GOT3 (cell line): ENCODE data around the gene NINL.
A peak's percentile ranks its signal among the peaks of the same experiment; 100 is the strongest.

ENCODE experiments used
- DNase-seq: peaks from one replicate; lab custom pipeline; 2025; ENCODE audit warnings: mixed read lengths; lab: John Stamatoyannopoulos, UW

Gene NINL

DNA sequence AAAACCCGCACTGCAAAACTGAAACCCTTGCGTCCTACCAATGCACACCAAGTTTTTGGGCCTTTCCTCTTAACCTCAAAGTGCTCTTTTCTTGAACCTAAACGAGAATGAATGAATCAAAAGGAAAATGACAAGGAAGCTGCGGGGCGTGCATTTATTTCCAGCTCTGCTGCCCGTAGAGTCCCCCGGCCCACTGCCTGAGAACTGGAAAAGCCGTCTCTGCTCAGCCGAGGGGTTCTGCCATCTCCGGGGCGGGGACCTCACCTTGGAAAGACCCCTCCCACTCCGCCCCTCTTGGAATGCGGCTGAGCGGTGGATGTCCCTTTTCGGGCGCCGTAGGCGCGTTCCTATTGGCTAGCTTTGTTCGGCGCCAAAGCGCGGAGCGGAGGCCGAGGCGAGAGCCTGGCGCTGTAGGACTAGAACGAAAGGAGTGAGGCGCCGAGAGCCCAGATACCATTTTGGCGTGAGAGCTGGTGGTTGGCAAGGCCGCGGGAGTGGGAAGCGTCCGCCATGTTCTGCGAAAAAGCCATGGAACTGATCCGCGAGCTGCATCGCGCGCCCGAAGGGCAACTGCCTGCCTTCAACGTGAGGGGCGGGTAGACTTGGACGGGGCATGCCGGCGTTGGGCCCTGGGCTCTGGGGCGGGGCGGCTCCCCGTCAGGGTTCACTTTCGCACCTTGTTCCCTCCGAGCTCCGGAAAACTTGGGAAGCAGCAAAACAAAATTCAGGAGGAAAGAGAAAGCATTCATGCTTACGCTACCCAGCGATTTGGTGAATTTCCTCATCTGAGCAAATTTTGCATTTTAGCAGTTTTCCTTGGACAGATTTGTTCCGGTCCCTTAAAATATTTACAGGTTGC, 177.8 kb downstream of the NINL start, which contains the start of gene GINS1:
Gene GINS1, plus strand, starts transcription at position 363 of the 859 bp plus-strand sequence. Its CDS starts 148 bp downstream, at position 511.
- DNase-seq, result peak; percentile 76
